Keratinocyte (primary cell): ENCODE measurements around the gene ATP1A2. TPM values are rescaled to one million over a fixed set of nuclear protein-coding genes. Genes with fewer than 3 reads are reported as not detected.

Experiments
- DNase-seq: peaks from one replicate; pipeline ENCODE4 v3.0.0-alpha.2; 2011; ENCODE audit warnings: low read depth, missing footprints, low spot score
- FAIRE-seq: peaks from 2 replicates; lab custom pipeline; 2011; peaks lifted over from hg19 to GRCh38; lab: Jason Lieb, UNC
- H2AFZ ChIP-seq: 2 replicates; pipeline ENCODE4 v1.6.0; 2012; ENCODE audit warnings: low read length, control low read depth, inconsistent platforms; ENCODE audit not compliant: control insufficient read depth
- H3K27ac ChIP-seq: 2 replicates; pipeline ENCODE4 v1.5.1; 2011; ENCODE audit warnings: low read length; ENCODE audit not compliant: control insufficient read depth, insufficient read depth
- H3K27me3 ChIP-seq: 3 replicates; pipeline ENCODE4 v1.6.0; 2011; ENCODE audit warnings: low read length; ENCODE audit not compliant: control insufficient read depth, insufficient read depth; ENCODE audit errors: extremely low read depth
- H3K36me3 ChIP-seq, 2 experiments: 2 replicates in 1 of 2; 3 replicates in 1 of 2; pipeline ENCODE4 v1.5.1; 2011; ENCODE audit warnings: low read length in 2 of 2, mild to moderate bottlenecking in 1 of 2; ENCODE audit not compliant: control insufficient read depth in 2 of 2, insufficient read depth in 2 of 2; ENCODE audit errors: extremely low read depth in 1 of 2
- H3K4me1 ChIP-seq: 3 replicates; pipeline ENCODE4 v1.5.1; 2011; ENCODE audit warnings: low read length; ENCODE audit not compliant: control insufficient read depth, insufficient read depth; ENCODE audit errors: extremely low read depth
- H3K4me2 ChIP-seq: 3 replicates; pipeline ENCODE4 v1.6.0; 2011; ENCODE audit warnings: low read depth, low read length; ENCODE audit not compliant: control insufficient read depth, insufficient read depth; ENCODE audit errors: extremely low read depth
- H3K4me3 ChIP-seq, 3 experiments: fragments of 200-600 bp in 1 of 3; sonication (generic) in 1 of 3; 2 replicates in 2 of 3; 3 replicates in 1 of 3; pipeline ENCODE4 v1.5.1; 2011 to 2016; ENCODE audit warnings: low read length in 3 of 3, mild to moderate bottlenecking in 3 of 3, control low read depth in 2 of 3, inconsistent platforms in 1 of 3, low read depth in 1 of 3, mixed read lengths in 1 of 3, mixed run types in 1 of 3, moderate library complexity in 1 of 3; ENCODE audit not compliant: control insufficient read depth in 2 of 3, insufficient read depth in 2 of 3; ENCODE audit errors: extremely low read depth in 1 of 3
- H3K79me2 ChIP-seq: 2 replicates; pipeline ENCODE4 v1.6.0; 2012; ENCODE audit warnings: low read length; ENCODE audit not compliant: control insufficient read depth, insufficient read depth
- H3K9ac ChIP-seq: 3 replicates; pipeline ENCODE4 v1.6.0; 2011; ENCODE audit warnings: low read length; ENCODE audit not compliant: control insufficient read depth, insufficient read depth; ENCODE audit errors: extremely low read depth
- H3K9me1 ChIP-seq: 3 replicates; pipeline ENCODE4 v1.6.0; 2011; ENCODE audit warnings: low read length; ENCODE audit not compliant: control insufficient read depth, insufficient read depth; ENCODE audit errors: extremely low read depth
- H3K9me3 ChIP-seq: 2 replicates; pipeline ENCODE4 v1.5.1; 2012; ENCODE audit warnings: low read depth, low read length; ENCODE audit not compliant: control insufficient read depth
- H4K20me1 ChIP-seq: 3 replicates; pipeline ENCODE4 v1.6.0; 2011; ENCODE audit warnings: low read length; ENCODE audit not compliant: control insufficient read depth, insufficient read depth; ENCODE audit errors: extremely low read depth
- CTCF ChIP-seq, 3 experiments: IDR thresholded peaks in 1 of 3; conservative IDR thresholded peaks in 1 of 3; optimal IDR thresholded peaks in 1 of 3; 2 replicates in 2 of 3; 3 replicates in 1 of 3; pipeline versions ENCODE3 to v1.5.1; 2011; ENCODE audit warnings: low read length in 3 of 3, mild to moderate bottlenecking in 3 of 3, moderate library complexity in 2 of 3, control low read depth in 1 of 3, inconsistent platforms in 1 of 3; ENCODE audit not compliant: insufficient read depth in 2 of 3; ENCODE audit errors: extremely low read depth in 1 of 3
- EZH2 ChIP-seq: IDR thresholded peaks from one replicate; pipeline ENCODE4 v1.6.1; 2012; ENCODE audit warnings: inconsistent platforms, mild to moderate bottlenecking, low read length, moderate library complexity
- dilution Hi-C: fragments of 300-500 bp; cut with MboI; formaldehyde crosslinking; loops from one replicate; pipeline ENCODE4 v1.7.0; 2020; ENCODE audit warnings: low sequenced_read_pairs; ENCODE audit not compliant: extremely low pct_ligation_motif_present
- polyA plus RNA-seq, 5 experiments: library from polyadenylated mRNA; depleted of rRNA in 3 of 5; stranded (reverse) in 3 of 5; stranded (forward) in 1 of 5; unstranded in 1 of 5; fragments of >200 nt; gene quantifications; 1 replicate in 1 of 5; 2 replicates in 3 of 5; 3 replicates in 1 of 5; pipeline versions ENCODE4 v1.2.1 to v1.2.3, GENCODE V29; 2011 to 2012; ENCODE audit warnings: missing spikeins in 2 of 5, low read depth in 1 of 5, low replicate concordance in 1 of 5

Gene ATP1A2
- polyA plus RNA-seq, 1 donor (not counting 4 experiments of a cell fraction or from before 2014, with no cell fraction given) = not detected

GRCh38 chr1:160082487-160082886 is 33.1 kb upstream of the ATP1A2 start:
- TF ChIP-seq CTCF (optimal IDR thresholded peaks at IDR 0.05 in 1 of 3, IDR thresholded peaks at IDR 0.05 in 1 of 3, conservative IDR thresholded peaks at IDR 0.05 in 1 of 3; ENCODE audit: extremely low read depth in 1 of 3, insufficient read depth in 2 of 3, low read length in 3 of 3) (no peak), EZH2 (no peak)
- Histone ChIP-seq H3K79me2 (no peaks in the 10 kb centered on the region), H3K9me1 (no peaks in the 10 kb centered on the region), H2AFZ (no peak overlapping the region), H4K20me1 (no peaks in the 10 kb centered on the region), H3K9me3 (no peaks in the 10 kb centered on the region), H3K36me3 (no peaks in the 10 kb centered on the region), H3K4me1 (peaks cover 5% of the 10 kb centered on the region), H3K9ac (no peak overlapping the region), H3K27ac (no peak overlapping the region), H3K4me2 (no peak overlapping the region), H3K27me3 (peaks cover 37% of the 10 kb centered on the region), H3K4me3 (no peak overlapping the region)
- FAIRE-seq (no peak), DNase-seq (no peak)
- dilution Hi-C loops = no loop called here

GRCh38 chr1:160082926-160083325 is 32.6 kb upstream of the ATP1A2 start:
- no peak overlapping the region for H3K27ac ChIP-seq
- H3K9me3 ChIP-seq = no peaks in the 10 kb centered on the region
- H3K79me2 ChIP-seq = no peaks in the 10 kb centered on the region
- H2AFZ ChIP-seq = no peak overlapping the region
- no peak overlapping the region for H3K4me2 ChIP-seq
- no peak overlapping the region for H3K9ac ChIP-seq
- H3K9me1 ChIP-seq = no peaks in the 10 kb centered on the region
- no peaks in the 10 kb centered on the region for H4K20me1 ChIP-seq
- no peak for DNase-seq
- H3K36me3 ChIP-seq = no peaks in the 10 kb centered on the region
- H3K27me3 ChIP-seq = peaks cover 37% of the 10 kb centered on the region
- peaks cover 5% of the 10 kb centered on the region for H3K4me1 ChIP-seq
- dilution Hi-C loops = no loop called here
- FAIRE-seq = no peak
- TF ChIP-seq EZH2 (no peak), CTCF (optimal IDR thresholded peaks at IDR 0.05 in 1 of 3, IDR thresholded peaks at IDR 0.05 in 1 of 3, conservative IDR thresholded peaks at IDR 0.05 in 1 of 3; ENCODE audit: extremely low read depth in 1 of 3, insufficient read depth in 2 of 3, low read length in 3 of 3) (no peak)
- H3K4me3 ChIP-seq = no peak overlapping the region
